CD4-positive, alpha-beta T cell treated with Interleukin-10 for 1 hour (primary cell): Measurements from ENCODE around the gene LETMD1.
A peak's percentile ranks its signal among the peaks of the same experiment; 100 is the strongest.
"Not testable (repeated sequence)": the region's sequence is repeated elsewhere in the genome, so short reads cannot be mapped to it uniquely, and the experiment has no call there.

Source experiments
- DNase-seq: peaks from one replicate; pipeline ENCODE4 v3.0.0-alpha.2; 2020

LETMD1 gene

GRCh38 chr12:51078346-51078745, 30.2 kb downstream of the LETMD1 start:
- not testable (repeated sequence) for DNase-seq

GRCh38 chr12:51078866-51079265, 30.7 kb downstream of the LETMD1 start:
- not testable (repeated sequence) for DNase-seq

DNA sequence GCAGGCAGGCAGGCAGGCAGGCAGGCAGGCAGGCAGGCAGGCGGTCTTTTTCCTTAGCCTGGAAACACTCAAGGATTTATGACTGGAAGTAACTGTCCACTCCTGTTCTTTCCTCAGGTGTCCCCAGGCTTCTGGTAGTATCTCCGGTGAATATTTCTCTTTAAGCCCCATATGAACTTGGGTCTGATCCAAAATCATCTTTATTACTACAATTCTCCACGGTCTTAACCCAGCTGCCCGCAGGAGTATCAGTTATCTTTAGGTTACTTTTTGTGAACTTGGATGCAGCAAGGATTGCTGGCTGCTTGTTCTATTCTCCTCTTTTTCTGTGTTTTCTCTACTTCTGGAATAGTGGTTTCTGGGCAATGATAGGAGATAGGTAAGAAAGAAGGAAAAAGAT, 32.0 kb downstream of the LETMD1 start:
- no peak for DNase-seq

DNA sequence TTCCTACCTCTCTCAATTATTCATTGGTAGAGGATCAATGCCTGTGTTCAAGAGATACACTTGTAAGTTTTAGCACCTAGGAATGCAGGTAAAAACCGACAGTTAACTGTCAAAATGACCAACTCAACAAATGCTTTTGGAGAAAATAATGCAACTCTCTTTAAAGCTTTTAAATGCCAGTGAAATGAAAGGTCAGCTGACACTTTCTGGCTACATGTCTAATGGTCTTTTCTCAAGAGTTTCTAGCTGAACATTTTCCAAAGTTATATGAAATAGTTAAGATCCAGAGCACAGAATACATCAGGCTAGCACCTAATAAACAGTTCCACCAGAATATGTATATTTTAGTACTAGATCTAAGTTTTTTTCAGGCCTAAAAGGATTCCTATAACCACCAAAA, 33.3 kb downstream of the LETMD1 start:
- no peak for DNase-seq

DNA sequence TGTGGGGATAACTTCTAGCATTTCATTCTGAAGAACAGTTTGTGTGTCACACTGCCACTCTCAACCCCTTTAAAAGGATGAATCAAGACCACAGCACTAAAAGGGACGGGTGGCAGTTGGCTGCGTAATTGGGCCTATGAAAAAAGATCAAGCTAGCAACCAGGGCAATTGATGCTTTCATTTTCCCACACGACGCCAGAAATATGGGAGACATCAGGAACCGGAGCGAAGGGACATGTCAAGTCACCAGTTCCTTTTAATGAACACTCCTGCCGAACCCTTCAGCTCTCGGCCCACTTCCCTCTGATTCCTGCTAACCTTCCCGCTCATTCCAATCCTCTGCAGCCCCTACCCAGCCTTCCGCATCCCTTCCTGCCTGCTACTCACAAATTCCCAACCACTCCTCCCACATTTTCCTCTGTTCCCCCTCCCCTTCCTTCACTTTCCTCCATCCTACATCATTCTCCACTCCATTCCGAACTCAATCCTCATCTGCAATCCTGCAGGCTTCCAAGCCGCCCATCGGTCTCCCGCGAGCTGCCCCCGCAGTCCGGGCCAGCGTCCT, 34.5 kb downstream of the LETMD1 start:
- peak; percentile 30 for DNase-seq

DNA sequence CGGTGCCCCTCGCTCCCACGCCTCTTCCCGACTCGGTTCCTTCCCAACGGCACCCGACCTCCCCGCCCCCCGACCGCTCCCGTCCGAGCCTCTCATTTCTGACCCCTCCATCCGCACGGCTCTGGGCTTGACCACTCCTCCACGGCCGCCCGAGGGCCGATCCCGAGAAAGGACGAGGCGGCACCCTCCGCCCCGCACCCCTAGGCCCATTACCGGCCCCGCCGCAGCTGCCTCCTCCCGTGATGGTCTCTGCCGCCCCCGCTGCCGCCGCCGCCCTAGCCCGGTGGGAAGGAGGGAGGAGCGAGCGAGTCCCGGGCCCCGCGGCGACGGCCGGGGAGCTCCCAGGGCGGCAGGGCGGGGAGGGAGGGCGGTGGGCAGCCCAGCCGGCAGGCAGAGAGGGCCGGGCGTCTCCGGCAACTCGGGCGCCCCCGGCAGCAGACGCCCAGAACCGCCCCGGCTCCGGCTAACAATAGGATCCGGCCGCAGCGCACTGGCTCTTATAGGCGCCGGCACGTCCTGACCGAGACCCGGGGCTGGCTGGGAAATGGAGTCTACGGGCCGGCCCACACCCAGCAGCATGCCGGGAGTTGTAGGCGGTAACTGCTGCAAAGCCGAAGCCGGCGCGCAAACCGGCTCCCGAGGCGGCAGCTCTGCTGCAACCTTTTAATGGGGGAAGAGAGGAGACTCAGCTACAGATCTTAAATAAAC, 35.2 kb downstream of the LETMD1 start, which contains the start of gene CSRNP2:
Gene CSRNP2, minus strand, starts transcription at position 471 of the 708 bp plus-strand sequence. CDS start 7,035 bp downstream, outside the sequence.
- DNase-seq: peak; percentile 97

DNA sequence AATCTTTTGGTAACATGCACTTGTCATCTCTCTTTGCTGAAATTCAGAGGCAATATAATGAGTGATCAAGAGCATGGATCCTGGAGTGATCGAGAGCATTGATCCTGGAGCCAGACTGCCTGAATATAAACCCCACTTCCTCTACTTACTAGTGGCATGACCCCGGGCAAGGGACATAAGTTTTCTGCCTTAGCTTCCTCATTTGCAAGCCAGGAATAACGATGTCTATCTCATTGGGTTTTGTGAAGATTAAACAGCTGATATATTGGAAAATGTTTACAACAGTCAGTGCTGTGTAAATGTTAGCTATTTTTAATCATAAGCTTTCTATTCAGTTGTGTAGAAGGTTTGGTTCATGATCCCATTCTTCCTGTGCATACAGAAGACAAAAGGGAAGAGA, 37.6 kb downstream of the LETMD1 start:
- DNase-seq: no peak

DNA sequence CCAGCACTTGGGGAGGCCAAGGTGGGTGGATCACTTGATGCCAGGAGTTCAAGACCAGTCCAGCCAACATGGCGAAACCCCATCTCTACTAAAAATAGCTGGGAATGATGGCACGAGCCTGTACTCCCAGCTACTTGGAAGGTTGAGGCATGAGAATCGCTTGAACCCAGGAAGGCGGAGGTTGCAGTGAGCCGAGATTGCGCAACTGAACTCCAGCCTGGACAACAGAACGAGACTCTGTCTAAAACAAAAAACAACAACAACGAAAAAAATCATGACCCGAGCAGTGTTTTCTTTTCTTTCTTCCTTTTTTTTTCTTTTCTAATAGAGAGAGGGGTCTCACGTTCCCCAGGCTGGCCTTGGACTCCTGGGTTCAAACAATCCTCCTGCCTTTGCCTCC, 38.8 kb downstream of the LETMD1 start:
- DNase-seq: no peak

DNA sequence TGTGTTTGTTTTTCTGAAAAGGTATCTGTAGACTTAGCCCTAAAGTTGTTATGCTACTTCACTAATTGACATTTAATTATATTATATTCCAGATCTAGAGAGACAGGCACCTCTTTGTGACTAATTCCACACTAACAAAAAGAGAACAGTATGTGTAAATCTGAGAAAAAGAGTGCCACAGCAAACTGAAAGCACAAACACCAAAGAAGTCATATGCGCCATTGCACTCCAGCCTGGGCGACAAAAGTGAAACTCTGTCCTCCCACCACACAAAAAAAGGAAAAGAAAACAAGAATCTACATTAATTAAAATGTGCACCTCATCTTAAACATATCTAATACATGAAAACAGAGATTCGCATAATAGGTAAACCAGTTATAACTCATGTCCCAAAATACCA, 39.7 kb downstream of the LETMD1 start:
- DNase-seq: no peak

GRCh38 chr12:51090705-51091229, 42.6 kb downstream of the LETMD1 start:
- no peak for DNase-seq

DNA sequence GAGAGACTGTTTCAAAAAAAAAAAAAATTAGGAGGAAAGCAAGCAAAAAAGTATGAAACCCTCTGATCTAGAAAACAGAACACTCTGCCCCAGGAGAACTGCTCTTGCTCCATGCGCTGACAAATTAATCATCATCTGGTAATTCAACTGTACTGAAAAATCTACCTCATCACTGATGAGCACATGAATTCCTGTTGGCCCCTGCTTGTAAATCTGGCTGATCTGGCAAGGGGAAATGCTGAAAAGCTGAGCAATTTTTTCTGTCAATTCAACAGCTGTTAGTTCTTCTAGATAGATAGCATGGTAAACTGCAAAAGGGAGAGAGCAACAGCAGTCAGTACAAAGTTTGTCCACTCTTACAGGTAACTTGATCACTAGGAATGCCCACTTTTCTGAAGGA, 50.5 kb downstream of the LETMD1 start:
- DNase-seq: no peak

- DNase-seq: no peak
Observed at GRCh38 chr12:51103977-51104376, 55.9 kb downstream of the LETMD1 start.

DNA sequence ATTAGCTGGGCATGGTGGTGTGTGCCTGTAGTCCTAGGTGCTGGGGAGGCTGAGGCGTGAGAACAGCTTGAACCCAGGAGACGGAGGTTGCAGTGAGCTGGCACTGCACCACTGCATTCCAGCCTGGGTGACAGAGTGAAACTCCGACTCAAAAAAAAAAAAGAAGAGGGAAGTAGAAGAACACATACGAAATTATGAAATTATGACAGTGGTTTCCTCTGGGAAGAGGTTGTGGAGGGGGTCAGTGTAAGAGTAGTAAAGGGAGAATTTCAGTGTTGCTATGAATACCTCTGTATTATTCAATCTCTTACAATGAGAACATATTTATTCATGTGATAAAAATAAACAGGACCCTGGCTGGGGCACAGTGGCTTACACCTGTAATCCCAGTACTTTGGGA, 60.0 kb downstream of the LETMD1 start:
- DNase-seq: no peak
